ACC112 (cell line): Measurements from ENCODE around the gene B3GNT3.

Experiments used
- H2AFZ ChIP-seq: fragments of 200-600 bp; sonication (generic); one replicate; pipeline ENCODE4 v1.6.0; 2017; ENCODE audit warnings: antibody characterized with exemption, low read length; ENCODE audit not compliant: unreplicated experiment
- H3K27ac ChIP-seq: fragments of 200-600 bp; sonication (generic); 2 replicates; pipeline ENCODE4 v1.5.1; 2014; ENCODE audit warnings: low read depth, mild to moderate bottlenecking, antibody characterized with exemption, low read length, moderate library complexity
- H3K27me3 ChIP-seq: fragments of 200-600 bp; sonication (generic); 2 replicates; pipeline ENCODE4 v1.6.1; 2014; ENCODE audit warnings: mild to moderate bottlenecking, antibody characterized with exemption, low read length, moderate library complexity, mixed read lengths; ENCODE audit not compliant: insufficient read depth
- H3K36me3 ChIP-seq: fragments of 200-600 bp; sonication (generic); 2 replicates; pipeline ENCODE4 v1.6.1; 2016; ENCODE audit warnings: mild to moderate bottlenecking, antibody characterized with exemption, low read length, moderate library complexity, mixed read lengths; ENCODE audit not compliant: insufficient read depth
- H3K4me1 ChIP-seq: fragments of 200-600 bp; sonication (generic); one replicate; pipeline ENCODE4 v1.6.1; 2016; ENCODE audit warnings: low read length, mixed read lengths; ENCODE audit not compliant: insufficient read depth, unreplicated experiment, control insufficient read depth
- H3K4me3 ChIP-seq: fragments of 200-600 bp; sonication (generic); 2 replicates; pipeline ENCODE4 v1.5.1; 2014; ENCODE audit warnings: mild to moderate bottlenecking, low read depth, low read length
- H3K79me2 ChIP-seq: fragments of 200-600 bp; sonication (generic); one replicate; pipeline ENCODE4 v1.6.0; 2016; ENCODE audit warnings: low read length; ENCODE audit not compliant: control insufficient read depth, unreplicated experiment, insufficient read depth

The B3GNT3 gene

GRCh38 chr19:17755443-17755890 is 39.5 kb upstream of the B3GNT3 start:
- no peak overlapping the region for H3K4me3 ChIP-seq
- no peaks in the 10 kb centered on the region for H3K27me3 ChIP-seq
- no peak overlapping the region for H3K27ac ChIP-seq
- no peaks in the 10 kb centered on the region for H3K79me2 ChIP-seq
- H3K36me3 ChIP-seq: no peaks in the 10 kb centered on the region
- no peak overlapping the region for H2AFZ ChIP-seq
- peaks cover 6% of the 10 kb centered on the region for H3K4me1 ChIP-seq

- no peak overlapping the region for H3K27ac ChIP-seq
- no peaks in the 10 kb centered on the region for H3K36me3 ChIP-seq
- H3K79me2 ChIP-seq: no peaks in the 10 kb centered on the region
- peaks cover 6% of the 10 kb centered on the region for H3K4me1 ChIP-seq
- H3K4me3 ChIP-seq: no peak overlapping the region
- no peaks in the 10 kb centered on the region for H3K27me3 ChIP-seq
- no peak overlapping the region for H2AFZ ChIP-seq
These were observed 38.8 kb upstream of the B3GNT3 start for GRCh38 chr19:17755977-17756670.

DNA sequence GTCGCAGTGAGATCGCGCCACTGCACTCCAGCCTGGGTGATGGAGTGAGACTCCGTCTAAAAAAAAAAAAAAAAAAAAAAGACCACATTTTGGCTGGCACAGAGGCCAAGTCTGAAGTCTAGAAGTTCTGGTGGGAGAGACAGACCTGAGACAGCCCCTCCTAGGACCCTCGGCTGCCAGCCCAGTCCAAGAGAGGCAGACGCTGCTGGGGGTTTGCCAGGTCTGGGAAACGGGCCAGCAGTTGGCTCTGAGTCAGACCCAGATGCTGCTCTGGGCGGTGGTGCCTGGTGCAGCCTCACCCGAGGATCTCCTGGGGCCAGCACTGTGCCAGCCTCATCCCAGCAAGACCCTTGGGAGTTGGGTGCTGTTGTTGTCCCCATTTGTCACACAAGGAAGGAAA is 37.8 kb upstream of the B3GNT3 start:
- H3K4me3 ChIP-seq: no peak overlapping the region
- H3K27ac ChIP-seq: no peak overlapping the region
- H3K36me3 ChIP-seq: no peaks in the 10 kb centered on the region
- no peak overlapping the region for H2AFZ ChIP-seq
- no peaks in the 10 kb centered on the region for H3K27me3 ChIP-seq
- H3K79me2 ChIP-seq: no peaks in the 10 kb centered on the region
- peaks cover 6% of the 10 kb centered on the region for H3K4me1 ChIP-seq

DNA sequence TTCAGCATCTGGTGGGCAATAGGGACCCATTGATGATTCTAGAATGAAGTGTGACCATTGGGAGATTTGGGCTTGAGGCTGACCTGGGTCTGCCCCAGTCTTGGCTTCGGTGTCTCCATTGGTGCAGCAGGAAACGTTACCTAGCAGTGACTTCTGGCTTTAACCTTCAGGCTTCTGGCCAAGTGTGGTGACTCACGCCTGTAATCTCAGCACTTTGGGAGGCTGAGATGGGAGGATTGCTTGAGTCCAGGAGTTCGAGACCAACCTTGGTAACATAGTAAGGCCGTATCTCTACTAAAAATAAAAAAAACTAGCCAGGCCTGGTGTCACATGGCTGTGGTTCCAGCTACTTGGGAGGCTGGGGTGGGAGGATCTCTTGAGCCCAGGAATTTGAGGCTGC is 36.4 kb upstream of the B3GNT3 start:
- no peak overlapping the region for H2AFZ ChIP-seq
- H3K27ac ChIP-seq: no peak overlapping the region
- no peaks in the 10 kb centered on the region for H3K36me3 ChIP-seq
- H3K4me1 ChIP-seq: peaks cover 6% of the 10 kb centered on the region
- H3K27me3 ChIP-seq: no peaks in the 10 kb centered on the region
- no peak overlapping the region for H3K4me3 ChIP-seq
- no peaks in the 10 kb centered on the region for H3K79me2 ChIP-seq

DNA sequence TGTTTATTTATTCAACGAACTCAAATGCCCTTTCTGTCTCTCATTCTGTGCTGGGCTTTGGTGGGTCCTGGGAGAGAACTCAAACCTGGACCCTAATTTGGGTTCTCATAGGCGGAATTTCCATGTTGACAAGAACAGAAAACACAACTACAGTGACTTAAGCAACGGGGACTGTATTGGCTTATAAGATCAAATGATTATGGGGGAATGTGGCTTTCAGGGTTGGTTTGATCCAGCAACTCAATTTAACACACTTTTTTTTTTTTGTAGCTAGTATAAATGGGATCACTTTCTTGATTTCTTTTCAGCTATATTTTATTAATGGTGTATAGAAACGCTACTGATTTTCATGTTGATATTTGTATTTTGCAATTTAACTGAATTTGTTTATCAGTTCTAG is 33.8 kb upstream of the B3GNT3 start:
- H2AFZ ChIP-seq: no peak overlapping the region
- H3K27me3 ChIP-seq: no peaks in the 10 kb centered on the region
- no peak overlapping the region for H3K4me3 ChIP-seq
- H3K27ac ChIP-seq: no peak overlapping the region
- no peaks in the 10 kb centered on the region for H3K4me1 ChIP-seq
- no peaks in the 10 kb centered on the region for H3K36me3 ChIP-seq
- H3K79me2 ChIP-seq: no peaks in the 10 kb centered on the region

DNA sequence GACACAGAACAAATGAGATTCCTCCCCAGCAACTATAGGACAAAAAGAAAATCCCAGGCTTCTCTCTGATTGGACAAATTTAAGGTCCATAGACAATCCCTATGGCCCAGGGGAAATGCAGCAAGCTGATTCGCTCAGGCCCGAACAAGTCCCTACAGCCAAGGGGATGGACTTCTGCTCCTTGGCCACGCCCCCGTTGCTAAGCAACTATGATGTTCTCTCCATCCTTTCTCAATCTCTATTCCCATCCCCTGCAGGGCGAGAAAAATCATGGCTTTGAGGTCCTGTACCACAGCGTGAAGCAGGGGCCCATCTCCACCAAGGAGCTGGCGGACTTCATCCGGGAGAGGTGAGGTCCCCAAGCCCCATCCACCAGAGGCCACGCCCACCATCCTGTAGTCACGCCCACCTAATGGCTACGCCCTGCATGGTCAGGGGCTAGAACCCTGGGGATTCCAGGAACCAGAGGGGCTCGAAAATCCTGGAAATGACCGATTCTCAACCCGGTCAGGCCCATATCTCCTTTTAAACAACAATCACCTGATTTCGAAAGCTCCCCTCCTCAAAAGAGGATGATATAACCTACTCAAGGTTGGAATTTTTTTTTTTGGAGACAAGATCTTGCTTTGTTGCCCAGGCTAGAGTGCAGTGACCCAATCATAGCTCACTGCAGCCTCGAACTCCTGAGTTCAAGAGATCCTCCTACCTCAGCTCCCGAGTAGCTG is 32.3 kb upstream of the B3GNT3 start:
- Histone ChIP-seq H3K4me1 (peaks cover 3% of the 10 kb centered on the region), H3K27ac (no peak overlapping the region), H3K4me3 (no peak overlapping the region), H3K36me3 (no peaks in the 10 kb centered on the region), H2AFZ (no peak overlapping the region), H3K27me3 (no peaks in the 10 kb centered on the region), H3K79me2 (no peaks in the 10 kb centered on the region)

GRCh38 chr19:17764348-17764747 is 30.6 kb upstream of the B3GNT3 start:
- Histone ChIP-seq H3K4me1 (peaks cover 3% of the 10 kb centered on the region), H3K79me2 (no peaks in the 10 kb centered on the region), H3K36me3 (no peaks in the 10 kb centered on the region), H2AFZ (no peak overlapping the region), H3K27ac (no peak overlapping the region), H3K4me3 (no peak overlapping the region), H3K27me3 (no peaks in the 10 kb centered on the region)

GRCh38 chr19:17765069-17765618 is 29.8 kb upstream of the B3GNT3 start:
- Histone ChIP-seq H3K36me3 (no peaks in the 10 kb centered on the region), H3K27me3 (no peaks in the 10 kb centered on the region), H2AFZ (no peak overlapping the region), H3K4me1 (peaks cover 3% of the 10 kb centered on the region), H3K27ac (no peak overlapping the region), H3K79me2 (no peaks in the 10 kb centered on the region), H3K4me3 (no peak overlapping the region)

DNA sequence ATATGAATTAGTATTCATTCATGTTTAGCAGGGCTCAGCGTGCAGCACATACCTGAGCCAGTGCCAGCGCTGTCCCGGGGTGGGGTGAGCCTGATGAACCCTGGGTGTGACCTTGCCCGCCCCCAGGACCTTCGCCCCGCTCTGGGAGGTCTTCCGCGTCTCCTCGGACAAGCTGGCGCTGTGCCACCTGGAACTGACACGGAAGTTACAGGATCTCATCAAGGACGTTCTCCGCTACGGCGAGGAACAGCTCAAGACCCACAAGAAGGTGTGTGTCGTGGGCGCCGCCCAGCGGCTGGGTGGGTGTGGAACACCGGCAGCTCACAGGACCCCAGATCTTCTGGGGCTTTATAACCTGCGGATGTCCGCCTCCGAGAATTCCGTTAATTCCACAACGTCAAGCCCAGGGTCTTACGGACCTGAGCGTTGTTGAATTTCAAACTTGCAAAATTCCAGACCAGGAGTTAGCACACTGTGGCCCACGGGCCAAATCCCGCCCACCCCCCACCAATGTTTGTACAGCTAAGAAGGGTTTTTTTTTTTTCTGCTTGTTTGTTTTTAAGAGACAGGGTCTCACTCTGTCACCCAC is 28.3 kb upstream of the B3GNT3 start:
- peaks cover 3% of the 10 kb centered on the region for H3K4me1 ChIP-seq
- H3K79me2 ChIP-seq: no peaks in the 10 kb centered on the region
- no peaks in the 10 kb centered on the region for H3K36me3 ChIP-seq
- peak overlapping the region; percentile 62; the same call in 1 of the 2 replicates for H3K4me3 ChIP-seq
- no peaks in the 10 kb centered on the region for H3K27me3 ChIP-seq
- H3K27ac ChIP-seq: no peak overlapping the region
- no peak overlapping the region for H2AFZ ChIP-seq

GRCh38 chr19:17767559-17767958 is 27.4 kb upstream of the B3GNT3 start:
- Histone ChIP-seq H3K27ac (no peak overlapping the region), H3K4me1 (peaks cover 3% of the 10 kb centered on the region), H3K79me2 (no peaks in the 10 kb centered on the region), H3K27me3 (no peaks in the 10 kb centered on the region), H3K36me3 (no peaks in the 10 kb centered on the region), H2AFZ (no peak overlapping the region), H3K4me3 (no peak overlapping the region)
